GM18508 (cell line): ENCODE data around the gene COMMD1.
"Not testable (repeated sequence)": the region's sequence is repeated elsewhere in the genome, so short reads cannot be mapped to it uniquely, and the experiment has no call there.

Experiments
- ATAC-seq: cut with Tn5 transposase; IDR thresholded peaks from one replicate; pipeline ENCODE4 v1.9.1; 2021; ENCODE audit warnings: moderate number of reproducible peaks; ENCODE audit not compliant: insufficient read depth, unreplicated experiment

The COMMD1 gene

DNA sequence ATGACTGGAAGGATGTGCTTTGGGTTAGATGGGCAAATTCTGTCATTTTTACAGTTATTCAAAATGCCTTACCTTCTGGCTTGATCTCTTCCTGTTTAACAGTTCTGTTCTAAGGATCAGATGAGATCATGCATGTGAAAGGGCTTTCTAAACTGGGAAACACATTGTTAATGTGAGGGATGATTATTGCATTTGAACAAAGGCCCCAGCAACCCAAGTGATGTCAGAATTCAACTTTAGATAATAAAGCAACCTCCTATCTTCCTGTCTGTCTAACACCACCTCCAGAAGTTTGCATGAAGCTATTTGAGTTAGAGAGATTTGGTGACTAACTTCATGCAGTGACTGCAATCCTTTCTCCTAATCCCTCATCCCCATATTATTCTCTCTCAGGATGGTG, 212.7 kb downstream of the COMMD1 start:
- no peak for ATAC-seq

DNA sequence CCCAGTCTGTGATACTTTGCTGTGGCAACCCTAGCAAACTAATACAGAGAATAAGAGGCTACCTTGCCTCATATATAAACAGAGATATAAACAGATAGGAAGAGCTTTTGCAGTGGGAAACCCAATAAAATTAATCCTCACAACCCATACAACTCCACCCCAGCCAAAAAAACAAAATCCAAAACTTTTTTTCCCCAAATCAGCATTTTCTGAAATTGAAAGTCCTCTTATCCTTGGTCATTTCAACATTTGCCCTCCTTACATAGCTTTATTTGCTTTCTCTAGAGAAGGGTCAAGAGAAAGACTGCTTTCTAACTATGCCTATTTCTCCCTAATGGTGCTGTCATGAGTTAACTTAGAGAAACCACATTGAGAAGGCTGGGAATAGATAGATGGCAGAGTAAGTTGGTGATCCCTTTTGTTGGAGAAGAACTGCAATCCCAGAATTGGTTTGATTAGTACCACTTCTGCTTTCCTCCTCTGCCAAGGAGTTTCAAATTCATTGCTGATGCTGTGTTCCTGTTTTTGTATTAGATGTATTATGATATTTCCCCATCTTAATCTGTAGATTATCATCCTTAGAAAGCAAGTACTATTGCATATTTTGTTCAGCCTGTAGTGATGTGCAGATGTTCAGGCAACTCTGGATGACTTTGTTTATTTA, 214.0 kb downstream of the COMMD1 start:
- ATAC-seq, result no peak

DNA sequence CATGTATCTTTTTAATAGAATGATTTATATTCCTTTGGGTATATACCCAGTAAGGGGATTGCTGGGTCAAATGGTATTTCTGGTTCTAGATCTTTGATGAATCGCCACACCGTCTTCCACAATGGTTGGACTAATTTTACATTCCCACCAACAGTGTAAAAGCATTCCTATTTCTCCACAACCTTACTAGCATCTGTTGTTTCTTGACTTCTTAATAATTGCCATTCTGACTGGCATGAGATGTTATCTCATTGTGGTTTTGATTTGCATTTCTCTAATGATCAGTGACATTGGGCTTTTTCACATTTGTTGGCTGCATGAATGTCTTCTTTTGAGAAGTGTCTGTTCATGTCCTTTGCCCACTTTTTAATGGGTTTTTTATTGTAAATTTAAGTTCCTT, 220.8 kb downstream of the COMMD1 start:
- not testable (repeated sequence) for ATAC-seq

DNA sequence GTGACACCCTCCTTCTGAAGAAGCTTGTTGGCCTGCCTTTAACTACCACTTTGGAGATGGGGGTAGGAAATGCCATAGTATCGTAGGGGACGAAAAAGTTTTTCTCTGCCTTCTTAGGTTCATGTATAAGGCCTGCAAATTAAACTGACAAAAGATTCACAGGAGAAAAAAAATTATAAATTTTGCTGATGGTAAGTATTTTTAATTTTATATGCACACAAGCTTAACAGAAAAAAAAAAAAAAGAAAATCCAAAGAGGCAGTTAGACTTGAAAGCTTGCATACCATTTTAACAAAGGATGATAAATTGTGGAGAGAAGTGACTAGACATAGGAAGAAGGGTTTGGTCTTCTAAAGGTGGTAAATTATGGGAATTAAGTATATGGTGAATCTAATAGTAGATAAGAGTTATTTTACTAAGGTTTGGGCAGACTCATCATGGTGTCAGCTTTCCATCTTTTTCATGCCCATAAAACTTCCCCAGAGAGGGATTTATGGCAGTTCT, 227.9 kb downstream of the COMMD1 start:
- ATAC-seq, result no peak

DNA sequence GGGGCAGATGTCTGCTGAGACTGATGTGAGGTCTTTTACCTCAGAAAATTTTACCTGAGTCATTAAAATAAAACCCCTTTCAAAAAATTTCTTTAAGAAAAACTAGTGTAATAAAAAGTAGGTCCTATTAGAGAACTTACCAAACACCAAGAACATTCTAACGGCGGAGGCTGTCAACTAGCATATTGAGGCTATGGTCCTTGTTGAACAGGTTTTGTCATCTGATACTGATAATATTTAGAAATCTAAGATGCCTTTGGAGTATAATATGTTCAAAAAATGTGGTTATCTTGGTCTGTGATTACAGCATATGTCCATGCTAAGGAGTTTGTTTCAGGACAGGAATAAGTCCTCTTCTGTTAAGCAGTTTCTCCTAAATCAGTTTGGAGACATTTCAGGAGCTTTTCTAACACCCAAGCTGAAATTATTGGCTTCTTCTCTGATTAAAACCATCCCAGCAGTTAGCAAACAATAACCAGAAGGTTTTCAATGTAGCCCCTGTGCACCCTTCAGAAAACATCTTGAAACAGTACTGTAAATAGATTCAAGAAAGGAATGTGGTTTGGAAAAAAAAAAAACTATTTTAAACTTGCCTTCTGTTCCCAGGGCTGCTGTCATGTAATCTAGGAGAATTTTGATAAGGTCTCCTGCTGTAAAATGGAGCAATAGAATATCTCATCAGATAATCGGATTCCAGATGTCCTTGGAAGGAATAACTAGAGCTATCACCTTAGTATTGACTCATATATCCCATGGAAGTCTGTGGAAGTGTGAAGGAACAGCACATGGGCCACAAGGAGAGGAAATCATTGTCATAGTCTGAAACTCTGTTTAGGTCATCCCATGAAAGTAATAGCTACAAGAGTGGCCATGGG, 231.7 kb downstream of the COMMD1 start:
- ATAC-seq, result no peak

DNA sequence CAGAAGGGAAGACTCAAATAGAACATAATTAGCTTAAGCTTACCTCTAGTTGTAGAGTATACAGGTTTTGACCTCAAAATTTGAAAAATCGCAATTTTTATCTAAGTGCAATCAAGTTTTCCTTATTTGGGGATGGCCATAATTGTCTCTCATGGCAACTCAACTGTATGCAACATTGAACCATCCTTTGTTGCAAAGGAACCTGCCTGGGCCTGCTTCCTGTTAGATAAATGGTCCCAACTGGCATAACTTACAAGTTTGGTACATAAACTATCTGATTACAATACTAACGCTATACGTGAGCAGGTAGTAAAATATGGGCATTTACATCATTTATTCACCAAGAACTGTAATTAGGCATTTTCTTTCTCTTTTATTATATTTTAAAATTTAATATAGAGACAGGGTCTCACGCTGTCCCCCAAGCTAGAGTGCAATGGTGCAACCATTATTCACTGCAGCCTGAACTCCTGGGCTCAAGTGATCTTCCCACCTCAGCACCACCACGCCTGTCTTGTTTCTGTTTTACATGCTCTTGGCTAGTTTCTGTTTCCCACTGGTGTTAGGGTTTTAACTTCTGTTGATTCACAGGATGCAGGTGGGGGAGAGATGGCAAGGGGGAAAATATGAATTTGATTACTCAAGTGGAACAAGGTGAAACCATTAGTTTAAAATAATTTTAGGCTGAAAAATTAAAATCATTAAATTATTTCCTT, 235.1 kb downstream of the COMMD1 start:
- peak; percentile 35 for ATAC-seq

DNA sequence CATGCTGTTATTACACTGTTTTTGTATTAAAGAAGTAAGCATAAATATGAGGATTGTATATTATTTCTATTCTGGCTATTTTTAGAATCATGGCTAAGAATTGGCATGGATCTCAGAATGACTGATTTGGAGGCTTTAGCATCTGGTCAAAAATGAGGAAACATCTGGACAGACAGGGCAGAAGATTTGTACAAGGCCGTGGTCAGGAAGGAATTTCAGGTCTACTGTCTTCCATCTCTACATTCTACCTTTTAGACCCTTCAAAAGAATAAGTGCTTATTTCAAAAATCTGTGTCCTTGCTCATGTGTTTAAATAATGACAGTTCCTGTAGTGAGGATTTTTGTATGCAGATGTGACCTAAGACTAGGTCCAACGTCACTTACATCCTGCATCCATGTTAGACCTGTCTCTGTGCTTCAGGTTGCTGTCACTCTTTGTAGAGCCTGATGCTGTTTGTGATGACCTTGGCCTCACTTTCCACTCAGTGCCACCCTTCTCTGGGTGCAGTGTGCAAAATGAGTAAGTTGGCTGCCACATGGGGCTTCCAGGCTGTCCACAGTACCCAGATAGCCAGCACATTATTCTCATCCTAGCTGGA, 235.8 kb downstream of the COMMD1 start:
- peak; percentile 11 for ATAC-seq

DNA sequence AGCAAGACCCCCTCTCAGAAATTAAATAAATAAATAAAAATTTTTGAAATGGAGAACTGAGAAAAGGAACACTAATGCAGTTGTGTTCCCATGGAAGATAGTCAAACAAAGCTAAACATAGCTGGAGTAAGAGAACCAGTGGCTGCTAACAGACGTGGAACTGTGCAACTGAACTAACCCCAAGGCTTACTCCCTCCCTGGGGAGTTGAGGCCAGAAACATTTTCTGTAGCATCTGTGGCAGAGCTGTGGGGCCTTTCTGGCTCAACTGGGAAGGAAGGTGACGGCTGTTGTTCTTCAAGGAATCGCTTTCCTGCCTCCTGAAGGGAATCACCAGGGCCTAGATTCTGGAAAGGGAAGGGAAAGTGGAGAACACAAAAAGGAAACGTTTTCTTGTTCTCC, 236.6 kb downstream of the COMMD1 start:
- ATAC-seq, result no peak

DNA sequence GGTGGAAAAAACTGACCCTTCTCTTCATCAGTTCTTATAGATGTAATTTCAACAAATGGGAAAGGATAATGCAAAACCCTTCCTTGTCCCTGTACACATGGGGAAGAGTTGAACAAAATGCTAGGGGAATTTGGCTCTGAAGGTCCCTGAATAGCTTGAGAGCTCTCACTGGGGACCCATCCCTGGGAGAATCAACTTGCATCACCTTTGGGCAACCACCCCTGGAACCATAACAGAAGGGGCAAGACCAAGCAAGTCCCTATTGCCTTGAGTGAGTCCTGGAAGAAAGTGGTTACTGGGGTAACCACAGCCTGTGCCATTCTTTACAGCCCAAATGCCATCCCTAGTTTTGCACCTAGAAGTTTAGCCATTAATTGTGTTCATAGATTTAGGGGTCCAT, 238.2 kb downstream of the COMMD1 start:
- ATAC-seq, result no peak

DNA sequence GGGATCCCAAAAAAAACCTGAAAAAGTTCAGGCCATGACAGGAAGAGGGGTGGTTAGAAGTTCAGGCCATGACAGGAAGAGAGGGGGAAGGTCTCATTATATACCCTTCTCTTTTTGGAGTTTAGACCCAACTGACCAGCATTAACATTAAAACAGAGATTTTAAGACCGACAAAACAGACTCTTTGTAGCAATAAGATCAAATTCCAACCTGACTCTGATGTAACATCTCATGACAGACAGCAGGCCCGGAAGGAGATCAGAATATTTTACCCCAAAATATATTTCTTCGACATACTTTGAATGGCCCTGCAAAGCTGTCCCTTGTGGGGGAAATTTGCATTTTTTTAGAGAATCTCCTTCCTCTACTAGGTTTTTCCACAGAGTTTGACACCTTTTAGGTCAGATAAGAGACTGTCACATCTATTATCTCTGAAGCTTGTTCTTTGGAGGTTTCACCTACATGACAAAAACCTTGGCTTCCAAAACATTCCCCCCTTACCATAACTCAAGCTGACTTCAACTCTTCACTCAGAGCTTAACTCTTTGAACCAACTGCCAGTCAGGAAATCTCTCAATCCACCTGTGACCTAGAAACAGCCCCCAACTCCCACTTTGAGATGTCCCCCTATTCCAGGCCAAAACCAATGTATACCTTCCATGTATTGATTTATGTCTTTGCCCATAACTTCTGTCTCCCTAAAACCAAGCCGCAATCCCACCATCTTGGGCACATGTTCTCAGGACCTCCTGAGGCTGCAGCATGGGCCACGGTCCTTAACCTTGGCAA, 239.4 kb downstream of the COMMD1 start:
- no peak for ATAC-seq

DNA sequence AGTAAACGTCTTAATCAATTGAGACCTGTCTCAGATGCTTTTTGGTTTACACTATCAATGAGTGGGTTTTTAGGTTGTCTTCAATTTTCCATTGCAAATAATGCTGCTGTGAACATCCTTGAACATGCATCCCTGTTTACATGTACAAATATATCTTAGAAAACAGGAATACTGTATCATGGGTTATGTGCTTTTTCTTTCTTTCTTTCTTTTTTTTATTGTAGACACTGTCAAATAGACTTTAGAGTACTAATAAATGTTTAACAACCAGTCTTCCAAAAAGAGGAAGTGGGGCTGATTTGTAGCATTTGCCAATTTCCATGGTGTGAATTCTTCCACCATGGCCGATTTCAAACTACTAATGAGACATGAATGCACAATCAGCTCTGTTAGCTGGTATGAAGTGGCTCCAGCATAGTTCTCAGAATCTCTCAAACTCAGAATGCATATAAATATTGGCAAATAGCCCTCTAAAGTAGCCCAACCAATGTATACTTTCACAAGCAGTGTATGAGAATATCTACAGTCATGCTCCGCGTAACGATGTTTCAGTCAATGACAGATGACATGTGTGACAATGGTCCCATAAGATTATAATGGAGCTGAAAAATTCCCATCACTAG, 240.1 kb downstream of the COMMD1 start:
- no peak for ATAC-seq

DNA sequence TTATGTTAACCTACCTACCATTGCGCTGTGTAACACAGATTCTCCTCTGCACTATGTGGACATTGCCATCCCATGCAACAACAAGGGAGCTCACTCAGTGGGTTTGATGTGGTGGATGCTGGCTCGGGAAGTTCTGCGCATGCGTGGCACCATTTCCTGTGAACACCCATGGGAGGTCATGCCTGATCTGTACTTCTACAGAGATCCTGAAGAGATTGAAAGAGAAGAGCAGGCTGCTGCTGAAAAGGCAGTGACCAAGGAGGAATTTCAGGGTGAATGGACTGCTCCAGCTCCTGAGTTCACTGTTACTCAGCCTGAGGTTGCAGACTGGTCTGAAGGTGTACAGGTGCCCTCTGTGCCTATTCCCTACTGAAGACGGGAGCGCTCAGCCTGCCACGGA, 241.3 kb downstream of the COMMD1 start:
- not testable (repeated sequence) for ATAC-seq

DNA sequence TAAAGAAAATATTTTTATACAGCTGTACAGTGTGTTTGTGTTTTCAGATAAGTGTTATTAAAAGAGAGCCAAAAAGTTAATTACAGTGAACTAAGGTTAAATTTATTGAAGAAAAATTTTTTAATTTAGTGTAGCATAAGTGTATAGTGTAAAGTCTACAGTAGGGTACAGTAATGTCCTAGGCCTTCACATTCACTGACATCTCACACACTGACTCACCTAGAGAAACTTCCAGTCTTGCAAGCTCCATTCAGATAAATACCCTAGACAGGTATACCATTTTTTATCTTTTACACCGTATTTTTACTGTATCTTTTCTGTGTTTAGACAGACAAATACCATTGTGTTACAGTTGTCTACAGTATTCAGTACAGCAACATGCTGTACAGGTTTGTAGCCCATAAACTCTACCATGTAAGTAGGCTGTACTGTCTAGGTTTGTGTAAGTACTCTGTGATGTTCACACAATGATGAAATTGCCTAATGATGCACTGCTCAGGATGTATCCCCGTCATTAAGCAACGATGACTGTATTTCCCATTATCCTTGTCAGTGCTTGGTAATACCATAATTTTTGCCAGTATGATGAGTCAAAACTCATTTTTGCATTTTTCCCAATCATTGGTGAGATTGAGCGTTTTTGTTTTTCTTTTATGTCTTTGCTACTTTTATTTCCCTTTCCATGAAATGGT, 242.3 kb downstream of the COMMD1 start:
- no peak for ATAC-seq

DNA sequence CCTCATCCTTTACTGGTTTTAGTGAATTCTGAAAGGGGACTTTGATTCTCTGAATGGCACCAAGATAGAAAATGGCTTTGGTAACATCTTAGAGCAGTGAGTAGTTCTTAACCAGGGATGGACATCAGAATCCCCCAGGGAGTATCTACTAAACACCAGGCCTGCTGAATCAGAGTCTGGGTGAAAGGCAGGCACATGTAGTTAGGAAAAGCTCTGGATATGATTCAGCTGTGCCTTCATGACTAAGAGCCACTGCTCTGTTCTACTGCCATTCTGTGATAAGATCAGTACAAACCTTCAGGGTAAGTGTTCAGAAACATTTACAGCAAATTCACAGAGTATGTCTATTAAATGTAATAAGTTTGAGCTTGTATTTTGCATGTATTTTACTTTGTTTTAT, 244.2 kb downstream of the COMMD1 start:
- ATAC-seq, result no peak

DNA sequence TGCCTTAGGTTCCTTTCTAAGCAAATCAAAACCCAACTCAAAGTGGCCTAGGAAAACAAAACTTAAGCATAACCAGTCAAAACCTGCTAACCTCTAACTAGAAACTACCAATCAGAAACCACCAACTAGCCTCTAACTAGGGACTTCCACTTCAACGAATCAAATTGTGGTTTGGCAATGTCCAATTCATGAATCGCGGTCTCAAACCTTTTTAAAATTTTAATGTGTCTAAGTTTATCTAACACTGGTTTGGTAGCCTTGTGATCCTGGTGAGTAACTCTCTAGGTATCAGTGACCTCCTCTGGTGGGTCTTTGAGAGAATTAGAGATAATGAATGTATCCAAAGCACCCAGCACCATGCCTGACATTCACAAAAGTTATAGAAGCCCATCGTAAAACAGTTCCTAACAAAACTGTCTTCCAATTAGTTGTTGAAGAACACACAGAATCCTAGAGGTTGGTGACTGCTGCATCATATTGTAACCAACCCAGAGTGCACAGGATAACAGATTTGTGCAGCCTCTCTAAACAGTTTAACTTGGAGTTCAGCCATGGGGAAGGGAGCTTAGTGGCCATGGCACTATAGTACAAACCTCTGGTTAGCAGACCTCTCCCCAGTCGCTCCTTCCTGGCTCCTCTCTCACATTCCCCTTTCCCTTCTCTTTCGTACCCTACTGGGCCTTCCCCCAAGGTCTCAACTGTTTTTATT, 245.3 kb downstream of the COMMD1 start:
- ATAC-seq, result no peak

DNA sequence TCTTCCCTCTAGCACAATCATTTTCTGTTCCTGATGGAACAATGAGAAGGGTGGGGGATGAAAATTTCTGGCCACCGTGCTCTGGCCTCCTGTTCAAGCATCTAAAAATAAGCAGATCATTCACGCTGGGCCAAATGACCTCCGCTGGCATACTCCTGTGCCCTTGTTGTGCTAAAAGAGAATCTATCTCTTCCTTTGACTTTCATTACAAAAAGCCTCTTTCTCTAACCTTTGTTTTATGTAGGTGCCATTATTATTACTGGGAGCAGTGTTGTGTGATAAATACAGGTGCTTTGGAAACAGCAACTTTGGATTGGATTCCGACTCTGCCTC, 245.8 kb downstream of the COMMD1 start:
- ATAC-seq, result no peak

DNA sequence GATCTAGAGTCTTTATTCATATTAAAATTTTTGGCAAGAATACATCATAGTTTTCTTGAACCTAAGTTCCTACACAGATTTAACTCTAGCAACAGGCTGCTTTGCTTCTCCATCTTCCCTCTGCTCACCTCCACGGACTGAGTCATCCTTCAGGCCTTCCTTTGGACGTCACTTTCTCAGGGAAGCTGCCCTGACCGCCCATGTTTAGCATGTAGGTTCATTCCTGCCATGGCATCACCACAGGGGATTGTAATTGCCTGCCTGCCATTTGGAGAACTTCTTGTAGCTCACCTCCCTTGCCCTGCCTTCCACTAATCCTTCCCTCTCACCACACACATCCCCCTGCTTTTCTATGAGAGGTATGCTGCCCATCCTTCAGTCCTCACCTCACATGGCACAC, 246.5 kb downstream of the COMMD1 start:
- ATAC-seq, result no peak

DNA sequence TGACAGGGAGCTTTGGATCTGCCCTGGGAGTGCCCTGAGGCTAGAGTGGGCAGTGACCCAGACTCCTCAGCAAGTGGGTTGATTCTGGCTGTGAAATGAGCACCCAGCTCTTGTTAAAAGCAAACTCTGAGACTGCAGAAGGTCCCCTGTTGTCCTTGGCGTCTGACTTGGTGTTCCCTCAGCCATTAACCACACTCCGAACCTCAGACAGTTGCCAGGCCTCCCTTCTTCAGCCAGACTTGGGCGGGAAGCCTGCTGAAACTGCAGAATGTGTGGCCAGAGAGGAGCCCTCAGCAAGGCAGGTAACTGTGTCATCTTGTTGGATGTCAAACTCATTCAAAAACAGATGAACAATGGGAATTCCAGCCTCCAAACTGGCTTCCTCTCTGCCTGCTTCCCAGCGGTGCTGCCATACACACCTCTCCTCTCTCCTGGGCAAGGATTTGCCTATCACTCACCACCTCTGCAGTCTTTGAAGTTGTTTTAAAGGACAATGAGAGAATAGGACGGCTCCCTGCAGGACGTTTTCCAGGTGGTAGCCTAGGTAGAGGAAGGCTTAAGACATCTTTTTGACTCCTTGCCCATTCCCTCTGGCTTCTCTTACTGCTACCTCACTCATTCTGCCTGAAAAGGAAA, 251.5 kb downstream of the COMMD1 start:
- ATAC-seq, result no peak
